HG02938 (cell line): ENCODE measurements around the gene ACOT8.
"Not testable (repeated sequence)": the region's sequence is repeated elsewhere in the genome, so short reads cannot be mapped to it uniquely, and the experiment has no call there.

ENCODE experiments used
- ATAC-seq: cut with Tn5 transposase; IDR thresholded peaks from one replicate; pipeline ENCODE4 v1.9.1; 2021; ENCODE audit warnings: mild to moderate bottlenecking, moderate library complexity; ENCODE audit not compliant: unreplicated experiment

The ACOT8 gene

DNA sequence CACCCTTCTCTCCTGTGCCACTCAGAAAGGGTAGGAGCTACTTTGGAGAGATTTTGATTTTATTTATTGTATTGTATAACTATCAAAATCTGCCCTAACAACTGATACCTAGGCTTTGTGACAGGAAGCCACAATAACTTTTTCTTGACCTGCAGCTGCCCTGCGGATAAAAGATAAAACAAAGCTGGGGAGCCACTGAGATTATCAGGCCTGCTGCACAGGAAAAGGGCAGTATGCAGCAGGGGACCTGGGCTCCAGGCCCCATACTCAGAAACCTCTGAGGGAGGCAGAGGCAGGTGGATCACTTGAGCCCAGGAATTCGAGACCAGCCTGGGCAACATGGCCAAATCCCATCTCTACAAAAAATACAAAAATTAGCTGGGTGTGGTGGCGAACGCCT lies 24.6 kb downstream of the ACOT8 start:
- no peak for ATAC-seq

- ATAC-seq, result not testable (repeated sequence)
Measured at GRCh38 chr20:45829673-45830106, 27.5 kb downstream of the ACOT8 start.

DNA sequence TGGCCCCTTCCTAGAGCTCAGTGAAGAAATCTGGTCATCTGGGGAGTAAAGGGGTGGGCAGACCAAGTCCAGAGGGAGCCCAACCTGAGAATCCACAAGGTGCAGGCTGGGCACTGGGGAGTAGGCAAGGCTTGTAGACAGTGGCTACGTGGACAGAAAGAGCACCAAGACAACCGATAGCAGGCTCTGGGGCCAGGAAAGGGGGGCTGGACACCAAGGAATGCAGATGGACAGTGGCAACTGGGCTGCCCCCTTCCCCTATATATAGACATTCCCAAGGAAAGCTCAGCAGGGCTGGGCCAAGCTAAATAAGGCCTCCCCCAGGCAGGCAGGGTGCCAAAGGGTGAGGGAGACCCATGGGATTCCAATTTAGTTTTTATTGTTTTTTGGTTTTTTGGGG lies 28.6 kb downstream of the ACOT8 start:
- no peak for ATAC-seq

DNA sequence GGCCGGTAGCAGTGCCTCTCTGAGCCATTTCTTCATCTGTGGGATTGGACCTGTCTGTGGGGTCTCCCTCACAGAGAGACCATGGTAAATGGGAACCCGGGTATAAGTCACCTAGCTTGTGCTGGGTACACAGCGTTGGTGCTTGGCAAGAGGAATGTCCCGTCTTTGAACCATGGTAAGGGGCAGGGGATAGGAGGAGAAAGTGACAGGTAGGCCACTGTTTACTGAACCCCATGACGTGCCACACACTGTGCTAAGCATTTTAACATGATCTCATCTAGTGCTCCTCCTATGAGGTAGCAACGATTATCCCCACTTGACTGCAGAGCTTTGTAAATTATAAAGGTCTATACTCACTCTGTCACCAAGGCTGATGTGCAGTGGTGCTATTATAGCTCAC lies 29.5 kb downstream of the ACOT8 start:
- no peak for ATAC-seq

DNA sequence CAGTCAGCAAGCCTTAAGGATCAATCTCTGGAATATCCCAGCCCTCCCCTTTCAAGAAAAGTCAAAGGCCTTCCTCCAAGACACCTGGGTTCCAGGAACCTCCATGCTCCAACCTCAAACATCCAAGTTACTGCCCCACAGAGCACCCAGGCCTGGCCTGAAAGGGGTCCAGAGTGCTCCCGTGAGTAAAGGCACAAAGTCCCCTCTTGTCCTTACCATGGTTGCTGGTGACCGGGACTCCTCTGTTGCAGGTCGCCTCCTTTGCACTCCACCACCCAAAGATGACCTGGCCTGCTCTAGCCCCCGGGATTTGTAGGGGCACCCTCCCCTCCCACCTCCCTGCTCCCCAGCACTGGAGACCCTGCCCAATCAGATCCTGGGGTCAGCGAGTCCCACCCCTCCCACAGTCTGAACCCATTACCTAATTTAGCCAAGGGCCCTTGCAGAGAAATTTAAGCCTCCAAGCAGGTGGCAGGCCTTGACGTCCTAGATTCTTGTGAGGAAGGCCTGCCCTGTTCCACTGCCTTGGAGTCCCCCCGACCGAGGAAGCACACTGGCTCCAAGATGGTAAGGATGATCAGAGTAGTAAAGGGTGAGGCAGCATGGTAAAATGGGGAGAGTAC lies 30.1 kb downstream of the ACOT8 start, which contains the start of gene TNNC2:
TSS of gene TNNC2 (minus strand) at position 283 of the 623 bp plus-strand sequence. CDS start at position 219, 64 bp downstream.
- ATAC-seq, result no peak

DNA sequence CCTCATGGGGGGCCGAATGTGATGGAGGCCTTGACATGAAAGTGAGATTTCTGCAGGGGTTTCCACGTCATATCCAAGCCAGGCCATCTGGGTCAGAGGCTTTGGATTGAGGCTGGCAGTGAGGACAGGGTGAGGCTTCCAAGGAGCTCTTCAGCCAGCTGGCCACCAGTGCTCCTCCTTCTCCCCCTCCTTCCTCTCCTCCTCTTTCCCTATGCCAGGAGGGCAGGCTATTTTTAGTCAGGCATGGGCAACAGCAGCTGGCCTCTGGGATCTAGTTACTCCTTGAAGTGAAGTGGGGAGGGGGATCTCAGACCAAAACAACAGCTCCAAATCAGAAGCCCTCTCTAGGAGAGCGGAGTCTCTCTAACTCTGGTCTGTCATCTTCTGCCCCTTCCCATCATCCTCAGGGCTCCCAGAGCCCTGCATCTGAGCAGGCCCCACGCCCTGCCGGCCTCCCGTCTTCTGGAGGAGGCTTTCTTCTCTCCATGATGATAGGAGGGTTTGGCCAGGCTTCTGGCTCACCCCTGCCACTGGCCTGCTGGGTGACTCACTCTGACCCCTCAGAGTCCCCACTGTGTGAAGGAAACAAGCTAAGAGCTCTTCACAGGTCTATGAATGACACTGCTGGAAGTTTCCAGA lies 30.7 kb downstream of the ACOT8 start:
- ATAC-seq, result no peak

GRCh38 chr20:45823949-45824835 lies 33.0 kb downstream of the ACOT8 start:
- ATAC-seq, result no peak

- ATAC-seq, result no peak
Measured at GRCh38 chr20:45822857-45823256, 34.3 kb downstream of the ACOT8 start.

- no peak for ATAC-seq
Measured at GRCh38 chr20:45821947-45822346, 35.2 kb downstream of the ACOT8 start.

GRCh38 chr20:45819466-45819865 lies 37.7 kb downstream of the ACOT8 start:
- ATAC-seq, result no peak

DNA sequence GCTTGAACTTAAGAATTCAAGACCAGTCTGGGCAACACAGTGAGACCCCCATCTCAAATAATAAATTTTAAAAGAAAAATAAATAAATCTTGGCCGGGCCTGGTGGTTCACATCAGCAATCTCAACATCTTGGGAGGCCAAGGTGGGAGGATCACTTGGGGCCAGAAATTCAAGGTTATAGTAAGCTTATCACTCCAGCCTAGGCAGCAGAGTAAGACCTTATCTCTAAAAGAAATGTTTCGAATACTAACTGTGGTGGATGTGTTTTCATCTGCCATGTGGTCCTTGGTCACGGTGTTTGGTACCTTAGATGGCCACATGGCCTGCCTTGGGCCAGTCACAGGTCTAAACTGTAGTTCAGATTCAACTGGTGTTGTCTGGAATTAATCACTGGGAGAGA lies 39.0 kb downstream of the ACOT8 start:
- ATAC-seq, result no peak

- no peak for ATAC-seq
Measured at GRCh38 chr20:45817376-45818194, 39.6 kb downstream of the ACOT8 start.

- no peak for ATAC-seq
Measured at GRCh38 chr20:45816951-45817350, 40.2 kb downstream of the ACOT8 start.

DNA sequence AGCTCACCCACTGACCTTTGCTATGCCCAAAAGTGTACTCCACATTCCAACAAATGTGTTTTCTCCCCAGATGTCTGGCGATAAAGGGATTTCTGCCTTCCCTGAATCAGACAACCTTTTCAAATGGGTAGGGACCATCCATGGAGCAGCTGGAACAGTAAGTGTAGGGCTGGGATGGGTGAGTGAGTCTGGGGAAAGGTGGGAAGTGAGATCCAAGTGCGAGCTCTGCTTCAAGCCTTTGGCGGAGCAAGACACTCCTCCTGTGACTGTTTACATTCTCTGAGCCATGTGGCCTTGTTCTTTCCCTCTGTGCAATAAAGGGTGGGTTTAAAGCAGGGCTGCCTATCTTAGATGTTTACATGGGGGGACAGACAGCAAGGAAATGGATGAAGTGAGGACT lies 42.9 kb downstream of the ACOT8 start:
- ATAC-seq, result no peak

DNA sequence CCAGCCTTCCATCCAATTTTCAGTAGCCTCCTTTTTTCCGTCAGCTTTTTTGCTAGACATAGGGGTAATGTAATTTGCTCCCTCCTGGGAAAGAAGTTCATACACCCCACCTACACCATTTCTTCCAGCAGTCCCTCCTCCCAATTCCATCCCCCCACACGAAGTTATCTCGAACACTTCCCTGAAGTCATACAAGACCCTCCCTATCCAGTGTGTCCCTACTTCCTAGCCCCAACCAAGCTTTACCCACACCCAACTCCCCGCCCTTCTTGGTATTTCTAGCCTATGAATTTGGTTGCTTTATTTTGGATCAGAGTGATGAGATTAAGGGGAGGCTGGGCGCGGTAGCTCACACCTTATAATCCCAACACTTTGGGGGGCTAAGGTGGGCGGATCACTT lies 43.7 kb downstream of the ACOT8 start:
- ATAC-seq, result no peak

- ATAC-seq, result no peak
Measured at GRCh38 chr20:45813006-45813340, 44.2 kb downstream of the ACOT8 start.

GRCh38 chr20:45812157-45813005 lies 44.8 kb downstream of the ACOT8 start, which contains the start of gene UBE2C:
TSS of gene UBE2C (plus strand) at chr20:45812644. CDS start at chr20:45812696, 52 bp downstream.
- peak; percentile 97 for ATAC-seq

DNA sequence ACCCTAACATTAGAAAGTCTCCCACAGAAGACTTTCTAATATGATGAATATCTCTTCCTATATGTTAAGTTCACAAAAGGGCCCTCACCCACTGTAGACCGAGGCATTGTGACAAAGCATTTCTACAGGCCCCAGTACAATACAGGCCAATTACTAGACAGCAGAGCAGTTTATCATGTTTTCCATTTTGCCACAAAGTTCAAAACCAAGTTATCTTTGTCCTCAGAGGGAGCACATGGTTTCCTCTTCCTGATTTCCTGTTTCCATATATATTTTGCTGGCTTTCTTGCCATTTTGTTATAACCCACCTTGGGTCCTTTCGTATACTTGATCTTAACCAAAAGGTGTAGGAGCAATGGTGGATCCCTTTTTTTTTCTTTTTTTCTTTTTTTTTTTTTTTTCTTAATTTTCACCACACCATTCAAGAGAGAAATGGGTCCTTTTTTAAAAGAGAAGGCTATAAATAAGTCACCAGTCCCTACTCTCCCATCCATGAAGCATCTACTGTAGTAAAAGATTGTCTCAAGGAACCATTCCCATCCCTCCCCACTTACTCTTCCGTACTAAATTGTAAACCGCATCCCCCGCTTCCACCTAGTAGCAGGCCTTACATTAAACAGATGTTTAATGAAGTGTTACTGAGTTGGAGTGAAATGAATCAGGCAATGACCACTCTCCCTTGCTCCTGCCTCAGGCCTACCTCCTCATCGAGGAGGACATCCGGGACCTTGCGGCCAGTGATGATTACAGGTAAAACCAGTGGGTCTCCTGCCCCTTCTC lies 46.8 kb downstream of the ACOT8 start:
- ATAC-seq, result no peak

DNA sequence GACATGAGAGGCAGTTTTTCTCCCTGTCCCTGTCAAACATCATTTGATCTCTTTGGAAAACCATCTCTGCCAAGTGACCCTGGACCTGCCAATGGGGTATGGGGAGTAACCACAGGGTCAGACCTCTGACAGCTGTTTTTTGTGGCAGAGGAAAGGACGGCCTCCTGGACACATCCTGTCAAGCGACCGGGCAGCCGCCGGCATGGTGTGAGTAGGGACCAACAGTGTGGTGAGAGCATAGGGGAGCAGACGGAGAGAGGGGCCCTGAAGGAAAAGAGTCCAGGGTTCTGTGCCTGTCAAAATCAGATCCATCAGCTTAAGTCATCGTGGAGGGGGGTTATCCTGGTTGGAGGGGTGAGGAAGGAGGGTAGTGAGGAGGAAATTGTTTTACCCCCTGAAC lies 55.3 kb downstream of the ACOT8 start:
- no peak for ATAC-seq
